Measurements from ENCODE around the gene KDF1.

DNA sequence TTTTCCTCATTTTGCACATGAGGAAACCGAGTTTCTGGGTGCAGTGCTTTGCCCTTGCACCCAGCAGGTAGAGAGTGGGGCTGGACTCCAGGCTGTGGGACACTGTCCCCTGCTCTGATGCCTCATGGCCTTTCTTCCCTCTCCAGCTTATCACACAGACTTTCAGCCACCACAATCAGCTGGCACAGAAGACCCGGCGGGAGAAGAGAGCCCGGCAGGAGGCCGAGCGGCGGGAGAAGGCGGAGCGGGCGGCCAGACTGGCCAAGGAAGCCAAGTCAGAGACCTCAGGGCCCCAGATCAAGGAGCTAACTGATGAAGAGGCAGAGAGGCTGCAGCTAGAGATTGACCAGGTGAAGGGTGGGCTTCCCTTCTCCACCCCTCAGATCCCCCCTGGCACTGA lies 19.0 kb downstream of the KDF1 start:
- TF ChIP-seq SUZ12 (IDR thresholded peaks at IDR 0.05; ENCODE audit: extremely low read depth, insufficient read depth, insufficient read length) (no peak), YY1 (IDR thresholded peaks at IDR 0.05; ENCODE audit: insufficient read depth, insufficient read length) (no peak)
